ENCODE results near the gene ASPHD2.

- TF ChIP-seq ARNT (IDR thresholded peaks at IDR 0.05) = 0 out of 2 replicates have a peak, but pooled peaks have one; percentile 5
- TF ChIP-seq FOXM1 (IDR thresholded peaks at IDR 0.05; ENCODE audit: borderline replicate concordance) = no peak
- no peak for TF ChIP-seq FOXA1 (IDR thresholded peaks at IDR 0.05)
- no peak for TF ChIP-seq SP1 (IDR thresholded peaks at IDR 0.05)
- TF ChIP-seq ELF4 (IDR thresholded peaks at IDR 0.05) = no peak
- no peak for TF ChIP-seq TARDBP (IDR thresholded peaks at IDR 0.05)
- no peak for TF ChIP-seq ZNF384 (IDR thresholded peaks at IDR 0.05)
These were observed 612 bp downstream of the ASPHD2 start for GRCh38 chr22:26429458-26430286.
